Nephron progenitor cell (in vitro differentiated cells): ENCODE data around the gene GRN.

ENCODE experiments used
- DNase-seq: peaks from one replicate; pipeline ENCODE4 v3.0.0; 2021
- H3K27ac Mint-ChIP-seq: 2 replicates; pipeline ENCODE4 v1.8.0; 2021; ENCODE audit warnings: mild to moderate bottlenecking, moderate library complexity, mixed read lengths
- H3K27me3 Mint-ChIP-seq: 2 replicates; pipeline ENCODE4 v1.8.0; 2021; ENCODE audit warnings: mild to moderate bottlenecking, low read depth, mixed read lengths; ENCODE audit not compliant: poor library complexity
- H3K36me3 Mint-ChIP-seq: 2 replicates; pipeline ENCODE4 v1.8.0; 2021; ENCODE audit warnings: low read depth, mixed read lengths
- H3K4me1 Mint-ChIP-seq: 2 replicates; pipeline ENCODE4 v1.8.0; 2021; ENCODE audit warnings: mixed read lengths
- H3K4me3 Mint-ChIP-seq: 2 replicates; pipeline ENCODE4 v1.8.0; 2021; ENCODE audit warnings: mild to moderate bottlenecking, moderate library complexity, mixed read lengths
- H3K9me3 Mint-ChIP-seq: 2 replicates; pipeline ENCODE4 v1.8.0; 2021; ENCODE audit warnings: mild to moderate bottlenecking, moderate library complexity, mixed read lengths
- TF ChIP-seq, protein P1 (sequence below): fragments of 200-600 bp; sonication (generic); IDR thresholded peaks from 2 replicates; pipeline ENCODE4 v1.5.0; 2021; ENCODE audit warnings: antibody characterized with exemption

The GRN gene

DNA sequence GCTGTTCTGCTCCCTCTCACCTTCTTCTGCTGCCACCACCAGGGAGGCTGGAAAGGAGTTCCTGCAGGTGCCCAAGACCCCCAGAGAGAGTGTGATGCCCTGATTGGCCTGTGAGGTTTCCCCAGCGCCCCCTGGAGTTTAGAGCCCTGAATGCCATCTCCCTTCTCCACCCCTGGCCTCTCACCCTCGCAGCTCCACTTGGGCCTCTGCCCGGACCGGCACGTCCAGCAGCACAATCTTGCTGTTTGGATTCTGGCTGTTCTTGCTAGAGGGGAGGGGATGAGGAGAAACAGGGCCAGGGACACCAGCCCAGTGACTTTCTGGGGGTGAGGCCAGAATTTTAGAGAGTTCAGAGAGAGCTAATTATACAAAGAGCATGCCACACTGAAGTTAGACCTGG is 31.0 kb downstream of the GRN start:
- H3K9me3 Mint-ChIP-seq: no peaks in the 10 kb centered on the region
- H3K36me3 Mint-ChIP-seq: no peaks in the 10 kb centered on the region
- peaks cover 27% of the 10 kb centered on the region for H3K4me1 Mint-ChIP-seq
- peak; percentile 47 for DNase-seq
- TF ChIP-seq, protein P1, sequence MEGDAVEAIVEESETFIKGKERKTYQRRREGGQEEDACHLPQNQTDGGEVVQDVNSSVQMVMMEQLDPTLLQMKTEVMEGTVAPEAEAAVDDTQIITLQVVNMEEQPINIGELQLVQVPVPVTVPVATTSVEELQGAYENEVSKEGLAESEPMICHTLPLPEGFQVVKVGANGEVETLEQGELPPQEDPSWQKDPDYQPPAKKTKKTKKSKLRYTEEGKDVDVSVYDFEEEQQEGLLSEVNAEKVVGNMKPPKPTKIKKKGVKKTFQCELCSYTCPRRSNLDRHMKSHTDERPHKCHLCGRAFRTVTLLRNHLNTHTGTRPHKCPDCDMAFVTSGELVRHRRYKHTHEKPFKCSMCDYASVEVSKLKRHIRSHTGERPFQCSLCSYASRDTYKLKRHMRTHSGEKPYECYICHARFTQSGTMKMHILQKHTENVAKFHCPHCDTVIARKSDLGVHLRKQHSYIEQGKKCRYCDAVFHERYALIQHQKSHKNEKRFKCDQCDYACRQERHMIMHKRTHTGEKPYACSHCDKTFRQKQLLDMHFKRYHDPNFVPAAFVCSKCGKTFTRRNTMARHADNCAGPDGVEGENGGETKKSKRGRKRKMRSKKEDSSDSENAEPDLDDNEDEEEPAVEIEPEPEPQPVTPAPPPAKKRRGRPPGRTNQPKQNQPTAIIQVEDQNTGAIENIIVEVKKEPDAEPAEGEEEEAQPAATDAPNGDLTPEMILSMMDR: peak; percentile 43
- H3K4me3 Mint-ChIP-seq: no peak overlapping the region
- H3K27me3 Mint-ChIP-seq: peaks cover 13% of the 10 kb centered on the region
- H3K27ac Mint-ChIP-seq: no peak overlapping the region

DNA sequence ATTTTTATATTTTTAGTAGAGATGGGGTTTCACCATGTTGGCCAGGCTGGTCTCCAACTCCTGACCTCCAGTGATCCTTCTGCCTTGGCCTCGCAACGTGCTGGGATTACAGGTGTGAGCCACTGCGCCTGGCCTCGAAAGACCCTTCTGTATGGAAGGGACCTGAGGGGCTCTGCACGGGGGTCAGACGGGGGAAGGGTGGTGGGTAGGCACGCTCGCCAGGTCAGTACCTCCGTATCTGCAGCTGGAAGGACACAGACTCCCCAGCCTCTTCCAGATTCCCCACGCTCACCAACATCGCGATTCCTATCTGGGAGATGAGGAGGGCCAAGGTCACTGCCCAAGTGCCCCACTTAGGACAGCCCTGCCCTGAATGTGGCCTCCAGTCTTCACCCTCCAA is 31.7 kb downstream of the GRN start:
- DNase-seq: no peak
- Mint-ChIP-seq H3K36me3 (no peaks in the 10 kb centered on the region), H3K27ac (no peak overlapping the region), H3K9me3 (no peaks in the 10 kb centered on the region), H3K4me3 (no peak overlapping the region), H3K27me3 (peaks cover 19% of the 10 kb centered on the region), H3K4me1 (peaks cover 23% of the 10 kb centered on the region)
- TF ChIP-seq, protein P1: no peak

DNA sequence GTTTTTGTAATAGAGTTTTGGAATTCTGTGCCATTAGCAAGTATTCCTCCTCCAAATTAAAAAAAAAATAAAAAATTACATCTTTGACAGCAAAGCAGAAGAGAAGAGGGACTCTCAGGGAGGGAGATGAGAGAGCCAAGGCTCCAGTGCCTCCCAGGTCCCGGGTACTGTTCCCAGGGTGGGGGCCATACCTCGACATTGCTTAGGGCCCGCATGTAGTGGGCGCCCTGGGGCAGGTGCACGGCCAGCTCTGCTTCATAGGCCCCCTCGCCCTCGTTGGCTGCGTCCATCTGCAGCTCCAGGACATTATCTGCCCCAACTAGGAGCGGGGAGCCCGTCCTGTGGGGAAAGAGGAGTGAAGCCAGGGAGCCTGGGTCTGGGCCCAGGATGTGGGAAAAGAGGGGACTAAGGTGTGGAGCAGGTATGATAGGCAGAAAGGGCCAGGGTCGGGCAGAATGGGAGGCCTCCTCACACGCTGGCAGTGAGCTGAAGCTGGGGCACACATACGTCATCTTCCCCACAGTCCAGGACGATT is 33.1 kb downstream of the GRN start:
- TF ChIP-seq, protein P1: no peak
- Mint-ChIP-seq H3K4me1 (peaks cover 19% of the 10 kb centered on the region), H3K36me3 (no peaks in the 10 kb centered on the region), H3K27ac (peak overlapping the region; percentile 33), H3K27me3 (peaks cover 33% of the 10 kb centered on the region), H3K4me3 (no peak overlapping the region), H3K9me3 (no peaks in the 10 kb centered on the region)
- no peak for DNase-seq

DNA sequence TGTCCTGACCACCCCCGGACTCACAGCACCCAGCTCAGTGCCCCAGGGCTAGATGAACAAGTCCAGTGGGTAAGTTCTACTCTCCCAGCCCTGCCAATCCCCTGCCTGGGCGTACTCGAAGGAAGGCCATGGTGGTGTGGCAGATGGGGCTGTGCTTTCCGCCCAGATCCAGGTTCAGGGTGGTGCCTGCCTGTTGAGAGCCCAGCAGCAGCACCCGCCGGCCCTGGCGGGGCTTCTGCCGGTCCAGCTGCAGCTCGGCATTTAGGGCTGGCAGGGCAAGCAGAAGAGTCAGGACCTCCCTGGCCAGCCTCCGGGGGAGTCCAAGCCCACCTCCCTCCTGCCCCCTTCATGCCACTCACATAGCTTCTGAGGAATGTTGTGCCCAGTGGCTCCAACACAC is 34.8 kb downstream of the GRN start:
- no peak for DNase-seq
- Mint-ChIP-seq H3K4me3 (no peak overlapping the region), H3K4me1 (peaks cover 18% of the 10 kb centered on the region), H3K27ac (no peak overlapping the region), H3K36me3 (no peaks in the 10 kb centered on the region), H3K9me3 (no peaks in the 10 kb centered on the region), H3K27me3 (peaks cover 47% of the 10 kb centered on the region)
- TF ChIP-seq, protein P1: no peak

DNA sequence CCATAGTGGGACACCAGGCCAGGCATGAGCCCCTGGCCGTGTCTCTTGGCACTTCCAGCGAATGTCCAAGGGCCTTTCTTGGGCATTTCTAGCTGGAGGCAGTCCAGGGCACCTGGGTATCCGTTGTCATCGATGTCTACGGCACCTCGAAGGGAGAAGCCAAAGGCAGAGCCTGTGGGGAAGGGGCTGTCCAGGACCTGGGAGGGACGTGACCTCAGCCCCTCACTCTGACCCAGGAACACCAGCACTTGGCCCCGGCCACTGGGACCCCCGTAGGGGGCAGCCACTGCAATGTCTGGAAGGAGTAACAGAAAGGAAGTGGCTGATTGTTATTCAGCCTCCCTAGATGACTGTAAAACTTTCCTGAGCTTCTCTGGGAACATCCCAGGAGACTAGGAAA is 35.7 kb downstream of the GRN start:
- H3K27me3 Mint-ChIP-seq: peaks cover 52% of the 10 kb centered on the region
- no peaks in the 10 kb centered on the region for H3K36me3 Mint-ChIP-seq
- H3K4me1 Mint-ChIP-seq: peaks cover 14% of the 10 kb centered on the region
- H3K9me3 Mint-ChIP-seq: no peaks in the 10 kb centered on the region
- TF ChIP-seq, protein P1: no peak
- H3K4me3 Mint-ChIP-seq: no peak overlapping the region
- no peak overlapping the region for H3K27ac Mint-ChIP-seq
- DNase-seq: no peak

DNA sequence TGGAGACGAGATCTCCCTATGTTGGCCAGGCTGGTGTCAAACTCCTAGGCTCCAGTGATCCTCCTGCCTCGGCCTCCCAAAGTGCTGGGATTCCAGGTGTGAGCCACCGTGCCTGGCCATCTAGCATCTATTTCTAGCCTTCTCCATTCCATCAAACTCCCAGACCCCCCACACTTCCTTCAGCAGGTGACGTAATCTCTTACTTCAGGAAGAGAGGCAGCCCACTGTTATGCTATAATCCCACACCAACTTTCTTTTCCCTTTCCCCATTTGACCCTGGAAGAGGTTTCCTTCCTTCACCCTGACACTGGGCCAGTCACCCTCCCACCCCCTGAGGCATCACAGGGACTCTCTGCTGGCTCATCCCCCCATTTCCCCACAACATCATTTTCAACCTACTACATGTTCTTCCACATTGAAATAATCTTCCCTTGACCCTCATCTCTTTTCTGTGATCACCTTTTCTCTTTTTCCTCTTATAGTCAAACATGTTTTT is 36.8 kb downstream of the GRN start:
- H3K27ac Mint-ChIP-seq: no peak overlapping the region
- no peak for DNase-seq
- H3K4me1 Mint-ChIP-seq: peaks cover 15% of the 10 kb centered on the region
- H3K27me3 Mint-ChIP-seq: peaks cover 57% of the 10 kb centered on the region
- H3K4me3 Mint-ChIP-seq: no peak overlapping the region
- TF ChIP-seq, protein P1: no peak
- no peaks in the 10 kb centered on the region for H3K36me3 Mint-ChIP-seq
- no peaks in the 10 kb centered on the region for H3K9me3 Mint-ChIP-seq
